ENCODE results near the gene HOXA7.

DNA sequence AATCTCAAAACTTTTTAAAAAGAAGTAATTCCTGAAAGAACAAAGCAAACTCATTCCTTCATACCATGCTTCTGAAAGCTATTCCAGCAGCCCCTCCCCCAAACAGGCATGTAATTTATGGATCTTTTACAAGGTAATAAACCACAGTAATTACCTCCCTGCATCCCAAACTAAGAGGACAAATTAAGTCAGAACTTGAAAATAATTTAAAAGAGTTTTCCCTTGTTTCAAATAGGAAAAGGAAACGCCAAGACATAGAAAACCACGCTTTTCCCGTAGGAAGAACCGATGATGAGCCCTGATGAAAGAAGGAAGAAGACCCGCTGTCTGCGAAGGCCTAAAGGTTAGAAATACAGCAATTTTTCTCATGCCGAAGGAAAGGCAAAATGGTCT is 34.8 kb downstream of the HOXA7 start:
- no peak for TF ChIP-seq POLR2A (IDR thresholded peaks at IDR 0.05; ENCODE audit: low read depth, low read length)
- TF ChIP-seq POLR2AphosphoS5 (IDR thresholded peaks at IDR 0.05; ENCODE audit: low read depth, low read length): no peak
- no peak for TF ChIP-seq POU2F2 (IDR thresholded peaks at IDR 0.05; ENCODE audit: low read depth, low read length)
- no peak for TF ChIP-seq TAF1 (IDR thresholded peaks at IDR 0.05; ENCODE audit: low read depth, low read length)
- TF ChIP-seq PAX5 (IDR thresholded peaks at IDR 0.05; ENCODE audit: insufficient read depth, low read length, severe bottlenecking): no peak
